IMR-90 (cell line): Measurements from ENCODE around the gene ARPC1A. TPM values are rescaled to one million over a fixed set of nuclear protein-coding genes. Genes with fewer than 3 reads are reported as not detected.

ENCODE experiments used
- ATAC-seq: fragments of 200-7000 bp; cut with Tn5 transposase; 2 replicates; pipeline ENCODE4 v1.9.1; 2020; ENCODE audit warnings: low read depth, mild to moderate bottlenecking, moderate library complexity
- BruUV-seq: library from RNA; stranded (reverse); fragments of 400-500 nt; replicated peaks from 2 replicates; lab custom pipeline; 2021; lab: Mats Ljungman, UMichigan
- CTCF ChIA-PET: fragments of 300-600 bp; formaldehyde crosslinking; extraction: SDS; loops from one replicate; lab custom pipeline; 2021; ENCODE audit warnings: antibody characterized with exemption; lab: Yijun Ruan, JAX
- POLR2A ChIA-PET: fragments of 300-600 bp; sonication (Branson Sonifier 250); formaldehyde crosslinking; loops from one replicate; lab custom pipeline; 2022; ENCODE audit warnings: antibody characterized with exemption; ENCODE audit not compliant: unreplicated experiment; lab: Charles Lee
- DNase-seq: peaks from one replicate; pipeline ENCODE4 v3.0.0; 2013
- H2AFZ ChIP-seq: replicated peaks from 2 replicates; pipeline ENCODE3; 2013; ENCODE audit warnings: low read length, mild to moderate bottlenecking; ENCODE audit not compliant: poor library complexity
- H2AK5ac ChIP-seq: 2 replicates; pipeline ENCODE4 v1.6.1; 2013; ENCODE audit warnings: low read depth, low read length, inconsistent platforms
- H2AK9ac ChIP-seq: replicated peaks from 2 replicates; pipeline ENCODE3; 2013; ENCODE audit warnings: mild to moderate bottlenecking, low read depth, low read length, moderate library complexity; ENCODE audit not compliant: poor library complexity
- H2BK120ac ChIP-seq: 2 replicates; pipeline ENCODE4 v1.6.1; 2013; ENCODE audit warnings: low read depth, low read length, inconsistent platforms
- H2BK15ac ChIP-seq: 3 replicates; pipeline ENCODE4 v1.6.1; 2013; ENCODE audit warnings: low read depth, low read length, inconsistent platforms
- H2BK20ac ChIP-seq: 2 replicates; pipeline ENCODE4 v1.6.1; 2013; ENCODE audit warnings: low read depth, mild to moderate bottlenecking, inconsistent platforms, low read length, moderate library complexity
- H2BK5ac ChIP-seq: 2 replicates; pipeline ENCODE4 v1.6.1; 2013; ENCODE audit warnings: mild to moderate bottlenecking, low read depth, low read length, inconsistent platforms; ENCODE audit not compliant: poor library complexity, severe bottlenecking
- H3K14ac ChIP-seq: replicated peaks from 2 replicates; pipeline ENCODE4 v1.6.1; 2013; ENCODE audit warnings: low read depth, low read length, inconsistent platforms
- H3K18ac ChIP-seq: 2 replicates; pipeline ENCODE4 v1.6.1; 2013; ENCODE audit warnings: low read depth, low read length, control low read depth
- H3K23ac ChIP-seq: 2 replicates; pipeline ENCODE4 v1.6.1; 2013; ENCODE audit warnings: low read depth, low read length, inconsistent platforms
- H3K27ac ChIP-seq: 2 replicates; pipeline ENCODE4 v1.5.1; 2013; ENCODE audit warnings: mild to moderate bottlenecking, control low read depth, low read length; ENCODE audit not compliant: insufficient read depth
- H3K27me3 ChIP-seq: 2 replicates; pipeline ENCODE4 v1.6.1; 2013; ENCODE audit warnings: low read length; ENCODE audit not compliant: control insufficient read depth, insufficient read depth
- H3K36me3 ChIP-seq: 2 replicates; pipeline ENCODE4 v1.6.1; 2013; ENCODE audit warnings: low read length, mixed read lengths; ENCODE audit not compliant: control insufficient read depth, insufficient read depth
- H3K4ac ChIP-seq: 2 replicates; pipeline ENCODE4 v1.6.1; 2013; ENCODE audit warnings: low read depth, low read length, inconsistent platforms
- H3K4me1 ChIP-seq: 2 replicates; pipeline ENCODE4 v1.6.1; 2013; ENCODE audit warnings: low read length, mixed read lengths; ENCODE audit not compliant: control insufficient read depth, insufficient read depth
- H3K4me2 ChIP-seq: 2 replicates; pipeline ENCODE4 v1.6.1; 2013; ENCODE audit warnings: low read depth, mild to moderate bottlenecking, control low read depth, low read length, moderate library complexity
- H3K4me3 ChIP-seq: 2 replicates; pipeline ENCODE4 v1.5.1; 2013; ENCODE audit warnings: low read depth, mild to moderate bottlenecking, control low read depth, low read length, moderate library complexity; ENCODE audit not compliant: insufficient read depth
- H3K56ac ChIP-seq: 2 replicates; pipeline ENCODE4 v1.6.1; 2013; ENCODE audit warnings: low read length, inconsistent platforms; ENCODE audit not compliant: insufficient read depth; ENCODE audit errors: extremely low read depth
- H3K79me1 ChIP-seq, 2 experiments: 2 replicates each; pipeline ENCODE4 v1.6.1; 2013; ENCODE audit warnings: low read length in 2 of 2, inconsistent platforms in 1 of 2, low read depth in 1 of 2
- H3K9ac ChIP-seq: 2 replicates; pipeline ENCODE4 v1.6.1; 2013; ENCODE audit warnings: low read depth, low read length, control low read depth
- H3K9me1 ChIP-seq: 2 replicates; pipeline ENCODE4 v1.6.1; 2013; ENCODE audit warnings: low read length, inconsistent platforms; ENCODE audit not compliant: insufficient read depth
- H3K9me3 ChIP-seq: 2 replicates; pipeline ENCODE4 v1.6.1; 2013; ENCODE audit warnings: low read length; ENCODE audit not compliant: control insufficient read depth, insufficient read depth
- H4K20me1 ChIP-seq: 2 replicates; pipeline ENCODE4 v1.6.1; 2013; ENCODE audit warnings: low read length, inconsistent platforms; ENCODE audit not compliant: insufficient read depth
- H4K5ac ChIP-seq: 2 replicates; pipeline ENCODE4 v1.6.1; 2013; ENCODE audit warnings: mild to moderate bottlenecking, low read depth, low read length, control low read depth
- H4K8ac ChIP-seq, 2 experiments: 2 replicates each; pipeline ENCODE4 v1.6.1; 2013; ENCODE audit warnings: low read depth in 2 of 2, low read length in 2 of 2, control low read depth in 1 of 2, inconsistent platforms in 1 of 2
- H4K91ac ChIP-seq: 2 replicates; pipeline ENCODE4 v1.6.1; 2013; ENCODE audit warnings: low read depth, low read length, inconsistent platforms; ENCODE audit not compliant: insufficient read depth
- BHLHE40 ChIP-seq: fragments of 150-350 bp; IDR thresholded peaks from 2 replicates; pipeline ENCODE4 v1.6.1; 2016; ENCODE audit warnings: mild to moderate bottlenecking, low read depth, low read length
- CEBPB ChIP-seq: IDR thresholded peaks from 2 replicates; pipeline ENCODE4 v1.6.1; 2012; ENCODE audit warnings: low read depth, low read length, improper control_type of control experiment
- CHD1 ChIP-seq: IDR thresholded peaks from 2 replicates; pipeline ENCODE4 v1.6.1; 2012; ENCODE audit warnings: low read depth, low read length, improper control_type of control experiment
- FOS ChIP-seq: fragments of 150-350 bp; IDR thresholded peaks from 2 replicates; pipeline ENCODE4 v1.6.1; 2016; ENCODE audit warnings: low read depth, low read length
- MAFK ChIP-seq: IDR thresholded peaks from 2 replicates; pipeline ENCODE4 v1.6.1; 2012; ENCODE audit warnings: low read depth, low read length, improper control_type of control experiment
- MAZ ChIP-seq: IDR thresholded peaks from 2 replicates; pipeline ENCODE4 v1.6.1; 2012; ENCODE audit warnings: low read depth, mild to moderate bottlenecking, low read length, improper control_type of control experiment, moderate library complexity, borderline replicate concordance
- MXI1 ChIP-seq: IDR thresholded peaks from 2 replicates; pipeline ENCODE4 v1.6.1; 2012; ENCODE audit warnings: low read depth, mild to moderate bottlenecking, low read length, moderate library complexity, borderline replicate concordance
- NFE2L2 ChIP-seq: fragments of 150-350 bp; IDR thresholded peaks from 2 replicates; pipeline ENCODE4 v1.6.1; 2016; ENCODE audit warnings: low read depth, mild to moderate bottlenecking, low read length
- POLR2A ChIP-seq: IDR thresholded peaks from 2 replicates; pipeline ENCODE4 v1.6.1; 2012; ENCODE audit warnings: mild to moderate bottlenecking, low read depth, low read length
- RAD21 ChIP-seq: IDR thresholded peaks from 2 replicates; pipeline ENCODE4 v1.6.1; 2012; ENCODE audit warnings: low read length, improper control_type of control experiment
- RCOR1 ChIP-seq: IDR thresholded peaks from 2 replicates; pipeline ENCODE4 v1.6.1; 2012; ENCODE audit warnings: mild to moderate bottlenecking, low read length, improper control_type of control experiment; ENCODE audit not compliant: insufficient replicate concordance
- RFX5 ChIP-seq: IDR thresholded peaks from 2 replicates; pipeline ENCODE4 v1.8.0; 2012; ENCODE audit warnings: low read depth, mild to moderate bottlenecking, low read length, moderate library complexity
- SMC3 ChIP-seq: fragments of 150-350 bp; IDR thresholded peaks from 2 replicates; pipeline ENCODE4 v1.6.1; 2016; ENCODE audit warnings: low read depth, mild to moderate bottlenecking, antibody characterized with exemption, low read length, moderate library complexity
- WGBS, 2 experiments: methylation state at CpG; one replicate each; pipeline versions ENCODE4 v1.1.5 to v1.1.7; 2013; ENCODE audit warnings: missing lambda C conversion rate in 2 of 2; ENCODE audit not compliant: insufficient read length in 1 of 2; ENCODE audit errors: extremely low coverage in 2 of 2; 5-methylcytosine and 5-hydroxymethylcytosine counted together
- dilution Hi-C: fragments of 300-500 bp; cut with HindIII; formaldehyde crosslinking; loops from one replicate; pipeline ENCODE4 v1.14.3; 2018; ENCODE audit warnings: low sequenced_read_pairs; ENCODE audit not compliant: unreplicated experiment
- in situ Hi-C: fragments of 300-500 bp; cut with MboI; formaldehyde crosslinking; loops from 3 replicates; pipeline ENCODE4 v1.14.3; 2019; ENCODE audit warnings: low sequenced_read_pairs, inconsistent platforms, mixed read lengths
- intact Hi-C: fragments of 100-400 bp; cut with micrococcal nuclease; formaldehyde crosslinking; loops from 2 replicates; pipeline ENCODE4 v1.10.0; 2022
- polyA plus RNA-seq, 3 experiments: library from polyadenylated mRNA; depleted of rRNA; stranded (reverse); fragments of >200 nt; gene quantifications; 2 replicates each; pipeline ENCODE4 v1.2.3, GENCODE V29; 2012; ENCODE audit warnings: low replicate concordance in 1 of 3
- total RNA-seq: library from RNA; depleted of rRNA; stranded (reverse); fragments of >200 nt; gene quantifications from 2 replicates; pipeline ENCODE4 v1.2.3, GENCODE V29; 2012
- TF ChIP-seq, protein P1 (sequence below): fragments of 150-350 bp; IDR thresholded peaks from 2 replicates; pipeline ENCODE4 v1.6.1; 2016; ENCODE audit warnings: low read depth, mild to moderate bottlenecking, low read length, moderate library complexity, borderline replicate concordance
- TF ChIP-seq, protein P2 (sequence below): conservative IDR thresholded peaks from 2 replicates; pipeline ENCODE4 v1.5.1; 2012; ENCODE audit warnings: mild to moderate bottlenecking, low read depth, low read length, improper control_type of control experiment

Gene ARPC1A
- total and polyA plus RNA-seq, 2 of the 4 experiments (the other 2 are of a cell fraction) = 253 to 327 TPM

DNA sequence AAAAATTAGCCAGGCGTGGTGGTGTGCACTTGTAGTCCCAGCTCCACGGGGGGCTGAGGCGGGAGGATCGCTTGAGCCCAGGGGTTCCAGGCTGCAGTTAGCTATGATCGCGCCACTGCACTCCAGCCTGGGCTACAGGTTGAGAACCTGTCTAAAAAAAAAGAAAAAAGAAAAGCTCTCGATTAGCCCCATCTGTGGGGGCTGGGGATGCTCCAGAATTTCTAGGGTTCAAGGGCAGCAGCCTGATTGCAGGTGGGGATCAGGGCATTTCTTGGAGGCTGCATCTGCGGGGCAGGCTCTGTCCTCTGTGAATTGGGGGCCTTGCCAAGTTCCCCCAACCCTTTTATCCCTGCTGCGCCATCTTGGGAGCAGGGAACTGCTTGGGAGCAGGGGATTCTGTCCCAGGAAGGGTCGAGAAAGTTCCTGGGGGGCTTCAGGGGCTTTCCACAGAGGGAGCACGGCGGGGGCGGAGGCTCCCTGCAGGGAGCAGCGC lies 651 bp upstream of the ARPC1A start:
- H3K4me2 ChIP-seq = peak overlapping the region; percentile 77
- peak overlapping the region; percentile 73 for H2BK5ac ChIP-seq
- H4K8ac ChIP-seq = peak overlapping the region; percentile 84 to 100
- no peak overlapping the region for H2BK20ac ChIP-seq
- peak overlapping the region; percentile 97 for H2AFZ ChIP-seq
- H3K9me1 ChIP-seq = 0 out of 2 replicates have a peak, but pooled peaks cover 3% of the 10 kb centered on the region
- peak overlapping the region; percentile 88 for H3K9ac ChIP-seq
- no peak; the same call in 1 of the 2 replicates for ATAC-seq
- H3K9me3 ChIP-seq = no peaks in the 10 kb centered on the region
- dilution Hi-C loops = no loop called here
- H3K27me3 ChIP-seq = no peaks in the 10 kb centered on the region
- H2AK5ac ChIP-seq = peak overlapping the region; percentile 82
- intact Hi-C loops = loop anchor here (5.0 kb wide), 2 partner anchors 183 to 283 kb away; partner anchors contain the start of gene SMURF1
- no peak overlapping the region for H2BK120ac ChIP-seq
- in situ Hi-C loops = no loop called here
- H4K5ac ChIP-seq = peak overlapping the region; percentile 92
- peak overlapping the region; percentile 100 for H3K4ac ChIP-seq
- no TSS peak for BruUV-seq
- ChIA-PET CTCF (interaction anchor here (0.6 to 1.0 kb wide), 2 partner anchors 11 to 37 kb away, joined by 4 to 7 read pairs; no protein-coding TSS in a partner anchor), POLR2A (interaction anchor here (0.6 to 0.9 kb wide), 2 partner anchors 20 to 183 kb away, joined by 3 to 6 read pairs; no protein-coding TSS in a partner anchor)
- H2AK9ac ChIP-seq = peak overlapping the region; percentile 96
- no peak overlapping the region; the same call in 1 of the 2 replicates for H3K18ac ChIP-seq
- peak overlapping the region; percentile 100 for H3K14ac ChIP-seq
- DNase-seq = no peak
- peak overlapping the region; percentile 75 for H3K56ac ChIP-seq
- H3K36me3 ChIP-seq = no peaks in the 10 kb centered on the region
- H4K91ac ChIP-seq = peak overlapping the region; percentile 95
- WGBS, 2 experiments = no CpG with 5 or more reads among the region's 14 CpGs
- H4K20me1 ChIP-seq = peaks cover 15% of the 10 kb centered on the region; the same call in 1 of the 2 replicates
- H3K4me3 ChIP-seq = peak overlapping the region; percentile 82
- H3K4me1 ChIP-seq = 0 out of 2 replicates have a peak, but pooled peaks cover 2% of the 10 kb centered on the region
- H3K79me1 ChIP-seq = peaks cover 9 to 30% of the 10 kb centered on the region in 2 experiments; a peak in 3 of 4 replicates
- peak overlapping the region; percentile 100 for H3K23ac ChIP-seq
- peak overlapping the region; percentile 78 for H3K27ac ChIP-seq
- H2BK15ac ChIP-seq = no peak overlapping the region
- TF ChIP-seq, protein P1, sequence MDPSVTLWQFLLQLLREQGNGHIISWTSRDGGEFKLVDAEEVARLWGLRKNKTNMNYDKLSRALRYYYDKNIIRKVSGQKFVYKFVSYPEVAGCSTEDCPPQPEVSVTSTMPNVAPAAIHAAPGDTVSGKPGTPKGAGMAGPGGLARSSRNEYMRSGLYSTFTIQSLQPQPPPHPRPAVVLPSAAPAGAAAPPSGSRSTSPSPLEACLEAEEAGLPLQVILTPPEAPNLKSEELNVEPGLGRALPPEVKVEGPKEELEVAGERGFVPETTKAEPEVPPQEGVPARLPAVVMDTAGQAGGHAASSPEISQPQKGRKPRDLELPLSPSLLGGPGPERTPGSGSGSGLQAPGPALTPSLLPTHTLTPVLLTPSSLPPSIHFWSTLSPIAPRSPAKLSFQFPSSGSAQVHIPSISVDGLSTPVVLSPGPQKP = no peak
- TF ChIP-seq CHD1 (no peak), RCOR1 (no peak), NFE2L2 (no peak), RFX5 (no peak), MAZ (no peak), CEBPB (no peak), FOS (no peak), MAFK (no peak), POLR2A (no peak), RAD21 (no peak), BHLHE40 (no peak), MXI1 (no peak), SMC3 (no peak)
- TF ChIP-seq, protein P2, sequence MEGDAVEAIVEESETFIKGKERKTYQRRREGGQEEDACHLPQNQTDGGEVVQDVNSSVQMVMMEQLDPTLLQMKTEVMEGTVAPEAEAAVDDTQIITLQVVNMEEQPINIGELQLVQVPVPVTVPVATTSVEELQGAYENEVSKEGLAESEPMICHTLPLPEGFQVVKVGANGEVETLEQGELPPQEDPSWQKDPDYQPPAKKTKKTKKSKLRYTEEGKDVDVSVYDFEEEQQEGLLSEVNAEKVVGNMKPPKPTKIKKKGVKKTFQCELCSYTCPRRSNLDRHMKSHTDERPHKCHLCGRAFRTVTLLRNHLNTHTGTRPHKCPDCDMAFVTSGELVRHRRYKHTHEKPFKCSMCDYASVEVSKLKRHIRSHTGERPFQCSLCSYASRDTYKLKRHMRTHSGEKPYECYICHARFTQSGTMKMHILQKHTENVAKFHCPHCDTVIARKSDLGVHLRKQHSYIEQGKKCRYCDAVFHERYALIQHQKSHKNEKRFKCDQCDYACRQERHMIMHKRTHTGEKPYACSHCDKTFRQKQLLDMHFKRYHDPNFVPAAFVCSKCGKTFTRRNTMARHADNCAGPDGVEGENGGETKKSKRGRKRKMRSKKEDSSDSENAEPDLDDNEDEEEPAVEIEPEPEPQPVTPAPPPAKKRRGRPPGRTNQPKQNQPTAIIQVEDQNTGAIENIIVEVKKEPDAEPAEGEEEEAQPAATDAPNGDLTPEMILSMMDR = no peak
